NCI-H1930 (cell line): Measurements from ENCODE around the gene BNC2.

ENCODE experiments used
- DNase-seq, 2 experiments: peaks; one replicate each; lab custom pipeline; 2025; lab: John Stamatoyannopoulos, UW

BNC2 gene

DNA sequence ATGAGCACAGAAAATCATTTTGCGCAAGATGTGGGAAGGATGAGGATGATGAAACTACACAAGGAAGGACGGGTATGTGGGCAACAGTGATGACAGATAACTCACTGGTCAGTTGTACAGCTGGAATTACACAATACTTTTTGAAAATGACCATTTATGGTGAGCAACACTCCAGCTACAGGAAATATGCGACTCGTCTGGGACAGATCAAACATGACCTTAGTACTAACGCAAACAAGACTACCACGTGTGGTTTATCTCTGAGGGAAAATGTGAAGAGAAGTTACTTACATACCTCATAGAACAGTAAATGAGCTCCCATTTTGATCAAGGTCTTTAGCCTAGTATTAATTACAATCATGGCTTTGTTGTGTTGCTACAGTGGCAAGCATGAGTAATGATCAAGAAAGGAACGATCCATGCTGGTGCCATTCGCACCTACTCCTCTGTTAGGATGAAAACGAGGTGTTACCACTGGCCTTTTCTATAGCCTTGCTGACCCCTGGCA, 456.9 kb downstream of the BNC2 start:
- DNase-seq = no peak

DNA sequence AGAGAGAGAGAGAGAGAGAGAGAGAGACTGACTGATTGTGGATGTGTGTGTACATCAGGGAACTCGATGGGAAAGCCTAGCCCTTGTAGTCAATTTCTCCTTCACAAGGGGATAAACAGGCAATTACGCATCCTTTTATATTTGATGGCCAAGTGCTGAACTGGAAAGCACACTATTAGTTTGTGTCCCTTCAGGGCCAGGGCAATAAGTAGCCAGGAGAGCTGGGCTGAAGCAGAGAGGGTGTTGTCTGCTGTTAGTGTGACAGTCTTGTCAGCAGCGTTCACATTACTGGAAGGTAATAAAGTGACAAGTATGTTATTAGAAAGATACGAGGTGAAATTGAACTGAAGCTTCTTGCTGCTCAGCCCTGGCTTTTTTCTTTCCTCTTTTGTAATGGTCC, 457.7 kb downstream of the BNC2 start:
- DNase-seq = no peak

DNA sequence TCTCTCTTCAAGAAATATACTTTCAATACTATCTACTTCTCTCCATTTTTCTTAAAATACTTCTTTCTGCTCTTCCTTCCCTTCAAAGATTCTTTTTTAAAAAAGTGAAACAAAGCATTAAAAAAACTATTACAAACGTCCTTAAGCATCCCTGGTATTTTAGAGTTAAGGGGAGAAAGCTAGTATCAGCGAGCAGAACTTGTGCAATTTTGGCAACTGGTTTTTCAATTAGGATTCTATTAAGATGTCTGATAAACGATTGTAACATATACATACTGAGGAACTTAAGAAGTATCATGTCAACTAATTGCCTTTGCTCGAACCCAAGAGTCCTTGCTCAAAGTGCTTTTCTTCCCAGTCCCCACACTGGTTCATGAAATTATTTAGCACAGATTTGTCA, 459.2 kb downstream of the BNC2 start:
- DNase-seq = no peak

DNA sequence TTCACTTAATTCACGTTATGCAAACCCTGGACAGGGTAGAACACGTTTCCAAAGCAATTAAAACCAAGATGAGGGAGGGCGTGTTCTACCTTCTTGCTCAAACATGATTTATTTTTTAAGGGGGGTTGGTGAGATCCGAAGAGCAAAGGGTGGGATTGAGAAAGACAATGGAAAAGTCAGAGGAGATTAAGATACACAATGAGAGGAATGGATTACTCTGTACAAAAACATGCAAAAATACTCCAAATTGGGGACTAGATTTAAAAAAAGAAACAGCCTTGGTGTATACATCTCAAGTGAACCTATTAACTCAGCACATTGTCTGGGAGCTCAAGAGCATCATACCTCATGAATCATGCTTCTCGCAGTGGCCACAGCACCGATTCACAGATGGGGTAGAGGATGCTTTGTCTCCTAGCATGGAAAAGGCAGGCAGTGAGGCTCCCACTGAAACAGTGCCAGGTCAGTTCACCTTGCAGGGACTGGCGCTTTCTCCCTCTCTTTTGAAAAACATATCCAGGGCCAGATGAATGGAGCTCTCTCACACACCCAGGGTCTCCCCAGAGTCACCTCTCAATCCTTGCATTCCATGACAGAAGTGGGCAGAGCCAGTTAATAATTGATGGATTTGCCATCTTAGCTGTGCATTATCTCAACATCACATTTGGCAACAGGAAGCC, 459.7 kb downstream of the BNC2 start:
- no peak for DNase-seq

DNA sequence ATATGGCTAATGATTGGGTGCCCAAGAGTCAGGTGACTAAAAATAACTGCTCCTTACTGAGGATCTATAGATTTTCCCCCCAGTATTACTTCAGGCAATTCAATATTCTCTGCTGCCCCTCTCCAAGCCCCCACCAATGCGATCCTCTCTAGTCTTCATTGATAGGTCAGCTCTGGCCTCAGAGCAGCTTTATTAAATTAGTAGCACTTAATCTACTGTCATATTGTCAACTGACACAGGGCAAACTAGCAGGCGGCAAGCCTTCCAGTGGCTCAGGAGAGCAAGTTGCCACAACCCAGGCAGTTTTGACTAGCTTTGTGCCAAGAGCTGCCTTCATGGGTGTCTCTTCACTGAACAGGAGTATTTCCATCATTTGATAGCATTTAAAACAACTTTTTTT, 462.9 kb downstream of the BNC2 start:
- DNase-seq = no peak

DNA sequence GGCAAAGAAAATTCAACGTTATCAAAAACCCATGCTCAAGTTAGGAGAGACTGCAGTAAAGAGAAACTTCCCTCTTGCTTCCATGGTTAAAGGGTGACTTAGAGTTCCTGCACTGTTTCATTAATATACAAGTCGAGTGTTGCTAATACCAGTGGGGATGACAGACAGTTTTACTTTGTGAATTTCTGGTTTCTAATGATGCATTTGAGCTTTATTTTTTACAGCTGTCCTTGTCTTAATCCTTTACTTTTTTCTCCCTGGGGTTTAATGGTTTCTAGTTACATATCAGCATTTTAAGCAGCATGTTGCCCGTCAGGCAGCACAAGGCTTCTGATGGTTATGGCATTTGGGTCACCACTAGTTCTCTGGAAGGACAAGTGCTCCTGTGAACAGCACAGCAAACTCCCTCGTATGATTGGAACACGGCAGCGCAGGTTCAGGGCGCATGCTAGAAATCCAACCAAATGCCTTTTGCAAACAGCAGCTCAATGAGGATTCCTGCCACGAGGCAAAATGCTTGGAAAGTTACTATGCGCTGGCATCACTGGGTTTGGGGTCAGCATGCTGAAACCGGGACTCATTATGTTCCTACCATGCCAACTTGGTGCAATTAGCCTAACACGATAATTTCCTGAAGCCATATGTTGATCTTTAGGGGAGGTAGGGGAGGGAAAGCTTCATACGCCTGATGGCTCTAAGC, 463.8 kb downstream of the BNC2 start:
- DNase-seq = no peak

DNA sequence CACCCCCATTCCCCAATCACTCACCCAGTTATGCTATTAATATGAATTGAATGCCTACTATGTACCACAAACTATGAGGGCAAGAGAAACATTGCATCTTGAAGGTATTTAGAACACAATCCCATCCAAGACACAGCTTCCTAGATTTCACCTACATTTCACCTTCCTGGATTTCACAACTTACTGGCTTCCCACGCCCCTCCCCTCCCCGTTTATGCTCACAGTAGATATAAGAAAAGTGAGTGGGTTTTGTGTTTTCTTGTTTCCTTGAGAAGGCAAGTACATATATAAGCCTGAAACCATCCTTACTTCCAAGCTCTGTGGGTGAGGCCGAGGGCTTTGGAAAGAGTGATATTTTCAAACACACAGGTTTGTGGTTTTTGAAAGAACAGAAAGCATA, 465.0 kb downstream of the BNC2 start:
- DNase-seq = no peak

DNA sequence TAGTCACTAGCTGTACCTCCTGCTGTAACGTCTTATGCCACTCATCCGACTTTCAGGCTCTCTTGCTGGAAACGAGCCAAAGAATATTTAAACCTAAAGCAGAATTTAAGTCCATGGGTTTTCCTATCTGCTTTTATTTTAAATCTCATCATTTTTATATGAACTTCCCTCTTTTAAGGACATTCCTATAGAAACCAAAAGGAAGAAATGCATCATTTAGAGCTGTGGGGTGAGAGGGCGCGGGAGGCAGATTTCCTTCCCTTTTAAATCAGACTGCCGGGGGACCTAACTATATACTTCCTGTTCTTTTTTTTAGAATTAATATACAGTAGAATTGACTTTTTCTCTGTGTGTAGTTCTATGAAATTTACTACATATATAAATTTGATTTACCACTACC, 468.8 kb downstream of the BNC2 start:
- no peak for DNase-seq

DNA sequence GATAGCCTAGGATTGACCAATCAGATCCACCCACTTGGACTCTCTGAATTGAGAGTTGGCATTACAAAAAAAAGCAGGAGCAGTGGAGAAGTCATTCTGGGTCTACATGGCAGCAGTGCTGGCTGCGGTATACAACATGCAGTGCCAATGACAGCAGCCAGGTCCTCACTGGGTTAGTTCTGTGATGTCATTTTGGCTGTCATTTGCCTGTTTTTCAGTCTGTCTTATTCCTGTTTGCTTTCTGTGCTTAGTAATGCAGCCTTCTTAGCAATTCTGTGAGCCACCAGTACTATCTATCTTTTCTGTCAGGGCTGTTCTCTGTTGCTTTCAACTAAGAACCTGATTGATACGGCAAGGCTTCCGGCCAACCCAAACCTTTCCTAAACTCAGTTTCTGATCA, 471.8 kb downstream of the BNC2 start:
- DNase-seq = no peak

DNA sequence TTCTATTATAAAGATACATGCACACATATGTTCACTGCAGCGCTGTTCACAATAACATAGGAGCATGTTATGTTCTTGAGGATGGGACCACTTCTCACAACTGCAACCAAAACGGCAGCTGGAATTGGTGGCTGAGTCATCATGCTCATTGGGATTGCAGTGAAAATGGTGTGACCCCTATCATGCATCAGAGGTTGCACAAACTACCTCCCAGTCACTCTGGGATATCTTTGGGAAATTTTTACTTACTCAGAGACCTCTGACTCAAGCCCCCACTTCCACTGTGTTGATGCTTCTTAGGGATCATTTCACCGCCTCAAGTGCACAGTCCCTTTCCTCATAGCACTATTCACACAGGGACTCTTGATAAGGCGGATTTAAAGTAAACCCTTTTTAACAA, 474.1 kb downstream of the BNC2 start:
- DNase-seq = no peak

DNA sequence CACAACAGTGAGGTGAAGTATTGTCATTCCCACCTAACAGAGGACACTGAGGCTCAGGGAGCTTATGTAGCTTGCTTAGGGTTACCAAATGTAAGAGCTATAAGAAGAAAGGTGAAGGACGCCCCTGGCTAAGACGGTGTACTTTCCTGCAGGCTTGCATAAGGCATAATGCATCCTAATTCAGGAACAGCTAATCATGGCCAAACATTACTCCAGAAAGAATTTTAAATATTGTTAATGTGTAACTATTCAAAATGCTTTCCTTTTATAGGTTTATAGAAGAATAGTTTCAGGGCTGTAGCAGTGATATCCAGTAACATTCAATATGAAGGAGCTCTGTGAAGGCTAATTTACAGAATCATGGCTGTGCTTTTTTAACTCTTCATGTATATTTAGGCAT, 479.1 kb downstream of the BNC2 start:
- DNase-seq = no peak

DNA sequence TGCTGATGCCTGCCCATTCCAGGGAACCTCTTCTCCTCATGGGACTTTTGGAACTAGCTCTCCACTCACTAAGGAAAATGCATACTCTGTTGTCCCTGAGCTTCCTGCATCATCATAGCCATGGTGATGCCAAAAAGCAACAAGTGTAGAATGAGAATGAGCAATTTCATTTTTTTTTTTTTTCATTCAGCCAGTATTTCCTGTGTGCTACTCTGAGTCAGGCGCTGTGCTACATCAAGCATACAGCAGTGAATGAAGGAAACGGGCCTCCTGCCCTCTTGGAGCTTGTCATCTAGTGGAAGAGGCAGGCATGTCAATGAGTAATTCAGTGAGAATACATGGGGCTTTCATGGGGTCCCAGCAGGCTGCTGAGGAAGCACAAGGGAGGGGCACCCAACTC, 483.1 kb downstream of the BNC2 start:
- no peak for DNase-seq

DNA sequence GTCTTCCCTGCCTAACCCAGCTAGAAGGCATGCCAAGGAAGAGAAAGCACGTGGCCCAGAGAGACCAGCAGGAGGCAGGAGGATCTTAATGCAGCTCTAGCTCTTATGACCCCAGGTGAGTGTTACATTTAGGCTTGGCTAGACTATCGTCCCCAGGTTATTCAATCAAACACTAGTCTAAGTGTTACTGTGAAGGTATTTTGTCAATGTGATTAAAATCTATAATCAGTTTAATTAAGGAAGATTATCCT, 483.7 kb downstream of the BNC2 start:
- DNase-seq = no peak

DNA sequence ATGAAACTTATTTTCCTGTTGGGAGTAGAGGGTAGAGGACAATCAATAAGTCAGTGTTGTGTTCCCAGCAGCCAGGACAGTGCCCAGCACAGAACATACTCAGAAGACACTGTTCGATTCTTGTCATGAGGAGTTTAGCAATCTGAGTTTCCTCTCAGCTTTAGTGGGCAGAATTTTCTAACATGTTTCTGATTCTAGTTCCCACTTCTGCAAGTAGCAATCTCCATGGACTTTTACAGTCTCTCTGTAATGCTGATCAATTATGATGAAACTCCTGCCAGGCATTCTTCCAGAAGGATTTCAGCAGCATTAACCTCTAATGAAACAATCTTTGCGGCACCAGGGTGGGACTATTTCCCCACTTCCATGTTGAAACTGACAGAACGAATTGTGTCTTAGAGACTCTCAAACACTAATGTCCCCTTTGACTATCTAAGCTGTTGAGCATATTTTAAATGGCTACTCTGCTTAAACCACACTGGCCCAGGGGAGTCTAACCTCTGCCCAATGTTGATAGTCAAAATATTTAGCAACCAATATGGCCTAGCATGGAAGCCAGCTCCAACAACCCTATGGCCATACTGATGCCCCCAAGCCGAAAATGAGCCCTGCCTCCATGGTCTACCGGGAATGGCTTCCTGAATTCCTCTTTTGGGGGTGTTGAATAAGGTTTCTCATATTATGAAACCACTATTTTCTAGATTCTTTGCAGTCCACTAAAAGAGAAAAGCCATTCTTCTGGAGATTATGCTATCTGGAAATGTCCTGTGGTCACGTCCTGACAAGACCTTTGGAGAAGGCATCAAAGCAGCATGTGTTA, 484.3 kb downstream of the BNC2 start:
- DNase-seq = no peak

DNA sequence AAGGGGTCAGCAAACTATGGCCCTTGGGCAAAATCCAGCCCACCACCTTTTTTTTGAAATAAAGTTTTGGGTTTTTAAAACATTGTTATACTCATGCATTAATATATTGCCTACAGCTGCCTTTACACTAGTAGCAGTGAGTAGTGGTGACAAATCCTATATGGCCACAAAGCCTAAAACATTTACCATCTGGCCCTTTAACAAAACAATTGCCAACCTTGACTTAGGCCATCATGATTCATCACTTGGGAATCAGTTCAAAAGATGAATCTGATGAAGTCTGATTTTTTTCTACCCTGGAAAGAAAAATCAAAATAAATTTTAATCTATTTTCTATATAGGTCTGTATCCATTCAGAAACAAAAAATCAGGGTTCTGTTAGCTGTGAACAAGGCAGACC, 484.9 kb downstream of the BNC2 start:
- no peak for DNase-seq

DNA sequence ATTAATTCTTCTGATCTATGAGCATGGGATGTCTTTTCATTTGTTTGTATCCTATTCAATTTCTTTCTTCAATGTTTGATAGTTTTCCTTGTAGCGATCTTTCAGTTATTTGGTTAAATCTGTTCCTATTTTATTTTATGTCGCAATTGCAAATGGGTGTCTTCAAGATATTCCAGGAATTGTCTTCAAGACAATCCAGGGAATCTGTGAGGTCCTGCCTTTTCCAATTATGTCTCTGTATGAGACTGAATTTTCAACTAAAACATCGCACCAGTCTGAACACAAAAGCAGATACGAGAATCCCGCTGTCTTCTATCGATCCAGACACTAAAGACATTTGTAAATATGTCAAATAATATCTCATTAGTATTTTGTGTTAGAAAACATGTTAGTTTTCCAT, 485.5 kb downstream of the BNC2 start:
- no peak for DNase-seq

DNA sequence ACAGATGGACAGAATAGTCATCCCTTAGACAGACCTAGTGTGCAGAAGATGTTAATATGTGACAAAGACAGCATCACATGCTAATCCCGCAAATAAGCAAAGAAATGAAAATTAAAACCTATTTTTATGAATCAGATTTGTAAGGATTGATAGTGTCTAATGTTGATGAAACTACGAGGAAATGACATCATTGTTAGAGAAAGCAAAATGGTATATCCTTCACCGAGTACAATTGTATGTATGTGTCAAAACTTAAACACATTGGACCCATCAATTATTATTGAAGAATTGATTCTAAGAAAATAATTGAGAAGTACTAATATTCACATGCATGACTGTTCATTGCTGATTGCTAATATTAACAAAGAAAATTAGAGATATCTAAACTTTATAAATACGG, 493.2 kb downstream of the BNC2 start:
- no peak for DNase-seq

DNA sequence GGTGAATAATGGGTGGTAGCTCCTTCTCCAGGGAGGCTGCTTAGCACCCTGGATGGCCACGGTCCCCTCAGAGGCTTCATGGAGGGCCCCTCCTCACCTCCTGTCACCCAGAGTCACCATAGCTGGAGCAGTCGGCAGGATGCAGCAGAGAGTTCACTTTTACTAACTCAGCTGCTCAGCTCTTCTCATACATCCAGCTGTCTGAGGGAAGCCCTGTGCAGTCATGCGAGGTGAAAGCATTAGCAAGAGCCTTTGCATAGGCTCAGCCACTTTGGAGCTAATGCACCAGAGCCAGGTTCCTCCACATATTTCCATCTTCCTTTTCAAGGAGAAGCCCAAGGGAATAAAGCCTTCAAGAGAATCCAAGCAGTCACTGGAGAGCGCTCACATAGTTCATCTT, 499.2 kb downstream of the BNC2 start:
- no peak for DNase-seq

DNA sequence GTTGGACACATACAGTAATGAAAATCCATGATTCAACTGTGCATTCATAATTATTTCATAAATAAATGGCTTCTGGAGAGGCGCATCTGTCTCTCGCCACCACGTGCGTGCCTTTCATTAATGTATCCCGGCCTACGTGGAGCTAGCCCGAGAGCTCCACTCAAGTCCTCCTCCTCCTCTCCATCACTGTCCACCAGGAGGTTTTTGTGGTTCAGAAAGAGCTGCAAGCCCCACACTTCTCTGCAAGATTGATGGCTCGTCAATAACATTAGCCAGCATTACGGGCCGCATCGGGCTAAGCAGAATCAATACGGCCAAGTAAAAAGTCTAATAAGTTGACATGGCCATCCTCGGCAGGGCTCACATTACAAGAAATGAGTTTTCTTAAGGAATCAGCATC, 499.8 kb downstream of the BNC2 start:
- no peak for DNase-seq

DNA sequence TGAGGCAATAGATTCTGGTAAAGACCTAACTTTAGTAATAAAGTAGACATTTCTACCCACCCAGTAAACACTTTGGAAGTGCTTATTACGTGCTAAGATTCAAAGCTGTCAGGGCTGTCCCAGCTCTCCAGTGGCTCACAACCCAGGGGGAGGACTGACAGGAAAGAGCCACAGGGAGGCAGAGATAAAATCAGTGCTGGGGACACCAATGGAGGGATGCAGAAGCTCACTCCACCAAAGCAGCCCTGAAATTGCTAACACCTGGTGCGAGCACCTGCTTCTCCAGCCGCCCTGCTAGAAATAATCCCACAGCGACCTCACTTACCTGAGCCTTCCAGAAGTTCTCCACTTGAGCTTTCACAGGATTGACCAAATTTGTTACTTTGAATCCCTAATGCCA, 501.0 kb downstream of the BNC2 start:
- no peak for DNase-seq

DNA sequence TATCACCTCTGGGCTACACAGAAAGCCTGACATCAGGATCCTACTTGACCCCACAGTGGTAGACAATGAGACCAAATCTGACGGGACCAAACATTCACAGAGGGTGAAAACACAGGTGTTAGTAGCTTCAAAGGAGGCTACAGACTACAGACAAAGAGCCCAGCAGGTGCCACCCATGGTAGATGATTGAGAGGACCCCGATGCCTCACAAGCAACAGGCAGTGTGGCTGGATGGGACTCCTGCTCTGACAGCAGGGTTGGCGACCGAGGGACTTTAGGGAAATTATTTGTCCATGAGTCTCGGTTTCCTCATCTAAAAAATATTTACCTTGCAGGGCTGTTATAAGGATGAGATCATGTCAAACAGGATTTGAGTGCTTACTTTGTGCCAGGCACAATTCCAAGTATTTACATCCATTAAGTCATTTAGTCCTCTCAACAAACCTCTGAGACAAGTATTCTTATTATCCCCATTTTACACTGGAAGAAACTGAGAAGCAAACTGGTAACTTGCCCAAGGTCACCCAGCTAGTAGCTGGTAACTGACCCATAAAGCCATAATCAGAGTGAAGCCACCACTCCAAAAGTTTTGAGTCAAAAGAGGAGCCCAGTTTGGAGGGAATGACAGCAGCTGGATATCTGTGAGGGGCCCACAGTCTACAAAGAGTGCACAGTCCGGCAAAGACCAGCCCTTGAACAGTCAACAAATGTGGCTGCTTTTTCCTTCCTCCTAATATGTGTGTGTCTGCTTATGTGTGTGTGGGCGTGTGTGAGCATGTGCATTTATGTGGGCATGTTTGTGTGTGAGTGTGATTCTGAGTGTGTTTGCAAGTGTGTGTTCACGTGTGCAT, 502.0 kb downstream of the BNC2 start:
- DNase-seq = peak in 1 of 2 experiments; percentile 33

DNA sequence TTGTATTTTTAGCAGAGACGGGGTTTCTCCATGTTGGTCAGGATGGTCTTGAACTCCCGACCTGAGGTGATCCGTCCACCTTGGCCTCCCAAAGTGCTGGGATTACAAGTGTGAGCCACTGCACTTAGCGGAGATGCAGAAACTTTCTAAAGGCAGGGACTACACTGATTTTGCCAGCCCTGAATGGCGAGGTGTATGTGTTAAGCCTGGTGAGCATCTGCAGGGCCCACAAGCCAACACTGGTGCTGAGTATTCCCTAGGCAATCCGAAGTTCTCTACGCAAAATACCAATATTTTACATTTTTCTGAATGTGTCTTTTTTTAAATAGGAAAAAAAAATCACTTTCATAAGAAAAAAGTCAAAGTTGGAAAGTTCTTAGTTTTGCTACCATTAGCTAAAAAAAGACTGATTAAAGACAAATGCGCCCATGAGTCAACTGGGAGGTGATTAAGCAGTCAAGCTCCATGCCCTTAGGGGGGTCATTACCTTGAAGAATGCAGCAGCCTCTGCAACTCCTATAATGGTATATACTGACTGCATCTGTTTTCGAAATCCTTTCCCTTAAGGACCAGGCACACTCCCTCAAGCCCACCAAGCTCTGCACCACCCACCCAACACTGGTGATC, 502.8 kb downstream of the BNC2 start:
- no peak for DNase-seq
